Breast epithelium (tissue), 4 donors: ENCODE results near the gene TEX2. TPM values are rescaled to one million over a fixed set of nuclear protein-coding genes. Genes with fewer than 3 reads are reported as not detected.

ENCODE experiments used
- DNase-seq, 2 donors: peaks; one replicate each; pipeline ENCODE4 v3.0.0-alpha.2; 2019; ENCODE audit warnings: low spot score in 2 of 2
- H3K27ac ChIP-seq, 2 donors: fragments of 200-600 bp; sonication (generic) in 1 of 2; one replicate each; pipeline ENCODE4 v1.5.1; 2016 to 2019; ENCODE audit warnings: mild to moderate bottlenecking in 1 of 2
- H3K27me3 ChIP-seq, 2 donors: fragments of 200-600 bp; sonication (generic) in 1 of 2; one replicate each; pipeline versions ENCODE4 v1.5.1 to v1.6.0; 2017 to 2019; ENCODE audit warnings: control low read depth in 1 of 2, mild to moderate bottlenecking in 1 of 2
- H3K36me3 ChIP-seq: fragments of 200-600 bp; one replicate; pipeline ENCODE4 v1.5.1; 2019
- H3K4me1 ChIP-seq, 2 donors: fragments of 200-600 bp; sonication (generic); one replicate each; pipeline ENCODE4 v1.5.1; 2016 to 2019; ENCODE audit warnings: control low read depth in 1 of 2
- H3K4me3 ChIP-seq, 3 donors: fragments of 200-600 bp; sonication (generic); 1 replicate in 2 of 3; 2 replicates in 1 of 3; pipeline ENCODE4 v1.5.1; 2016 to 2019; ENCODE audit warnings: mild to moderate bottlenecking in 3 of 3, moderate library complexity in 2 of 3
- H3K9me3 ChIP-seq, 2 donors: fragments of 200-600 bp; sonication (generic) in 1 of 2; one replicate each; pipeline ENCODE4 v1.5.1; 2016 to 2019; ENCODE audit warnings: control low read depth in 1 of 2
- POLR2A ChIP-seq: fragments of 450-650 bp; IDR thresholded peaks from one replicate; pipeline ENCODE4 v1.6.1; 2016; ENCODE audit warnings: antibody characterized with exemption, mild to moderate bottlenecking, moderate library complexity
- POLR2AphosphoS5 ChIP-seq, 3 donors: sonication (generic); formaldehyde crosslinking; IDR thresholded peaks; one replicate each; pipeline ENCODE4 v1.6.1; 2017; ENCODE audit warnings: antibody characterized with exemption in 3 of 3
- intact Hi-C: fragments of 100-400 bp; cut with DNase I; formaldehyde crosslinking; loops from one replicate; pipeline ENCODE4 v1.15.1; 2023; ENCODE audit warnings: low total_unique reads
- total RNA-seq, 3 donors: library from RNA; depleted of rRNA; stranded (reverse); fragments of >200 nt; gene quantifications; one replicate each; pipeline ENCODE4 v1.1.0, GENCODE V29; 2016
- TF ChIP-seq, protein P1 (sequence below), 3 donors: fragments of 450-650 bp; IDR thresholded peaks; one replicate each; pipeline ENCODE4 v1.5.1; 2016 to 2017; ENCODE audit warnings: antibody characterized with exemption in 3 of 3, mild to moderate bottlenecking in 3 of 3, moderate library complexity in 3 of 3

TEX2 gene
- total RNA-seq, 3 donors from 2014 or later: 47.5 to 70.7 (median 69.6) TPM

DNA sequence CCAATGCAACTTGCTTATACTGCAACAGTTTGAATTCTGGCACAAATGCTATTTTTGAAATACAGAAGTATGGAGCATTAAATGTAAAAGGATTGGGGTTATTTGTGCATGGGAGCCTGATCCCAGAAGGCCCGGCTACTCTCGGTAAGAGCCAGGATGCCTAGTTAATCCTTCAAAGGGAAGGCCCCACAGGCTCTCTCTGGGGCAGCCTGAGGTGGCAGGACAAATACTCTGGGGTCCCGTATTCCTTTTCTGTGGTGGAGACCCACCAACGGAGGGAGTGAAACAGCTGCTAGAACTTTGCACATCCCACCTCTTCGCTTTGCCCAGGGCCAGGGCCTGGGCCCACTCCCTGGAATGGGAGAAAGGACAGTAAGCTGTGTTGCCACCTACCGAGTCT lies 163.5 kb downstream of the TEX2 start:
- H3K9me3 ChIP-seq: no peaks in the 10 kb centered on the region
- no peak for DNase-seq
- H3K36me3 ChIP-seq: no peaks in the 10 kb centered on the region
- intact Hi-C loops: no loop called here
- H3K4me3 ChIP-seq: no peak overlapping the region
- no peaks in the 10 kb centered on the region for H3K27me3 ChIP-seq
- TF ChIP-seq POLR2A: no peak
- TF ChIP-seq, protein P1, sequence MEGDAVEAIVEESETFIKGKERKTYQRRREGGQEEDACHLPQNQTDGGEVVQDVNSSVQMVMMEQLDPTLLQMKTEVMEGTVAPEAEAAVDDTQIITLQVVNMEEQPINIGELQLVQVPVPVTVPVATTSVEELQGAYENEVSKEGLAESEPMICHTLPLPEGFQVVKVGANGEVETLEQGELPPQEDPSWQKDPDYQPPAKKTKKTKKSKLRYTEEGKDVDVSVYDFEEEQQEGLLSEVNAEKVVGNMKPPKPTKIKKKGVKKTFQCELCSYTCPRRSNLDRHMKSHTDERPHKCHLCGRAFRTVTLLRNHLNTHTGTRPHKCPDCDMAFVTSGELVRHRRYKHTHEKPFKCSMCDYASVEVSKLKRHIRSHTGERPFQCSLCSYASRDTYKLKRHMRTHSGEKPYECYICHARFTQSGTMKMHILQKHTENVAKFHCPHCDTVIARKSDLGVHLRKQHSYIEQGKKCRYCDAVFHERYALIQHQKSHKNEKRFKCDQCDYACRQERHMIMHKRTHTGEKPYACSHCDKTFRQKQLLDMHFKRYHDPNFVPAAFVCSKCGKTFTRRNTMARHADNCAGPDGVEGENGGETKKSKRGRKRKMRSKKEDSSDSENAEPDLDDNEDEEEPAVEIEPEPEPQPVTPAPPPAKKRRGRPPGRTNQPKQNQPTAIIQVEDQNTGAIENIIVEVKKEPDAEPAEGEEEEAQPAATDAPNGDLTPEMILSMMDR (IDR thresholded peaks at IDR 0.05): no peak
- no peak for TF ChIP-seq POLR2AphosphoS5 (IDR thresholded peaks at IDR 0.05)
- no peak overlapping the region for H3K27ac ChIP-seq
- H3K4me1 ChIP-seq: no peaks in the 10 kb centered on the region

Other genes with a start within 250 kb of the TEX2 start
- gene ICAM2, start 242.6 kb downstream of the TEX2 start, total RNA-seq: 100 to 1,000 TPM in 1 of 3 donors, 10 to 100 TPM in 2; 26.1 to 106 (median 32.2) TPM
- gene ERN1, start 133.1 kb downstream of the TEX2 start, total RNA-seq: 10 to 100 TPM; 13.1 to 40.8 (median 34.7) TPM
- 100 to 1,000 TPM in 2 of 3 donors, 10 to 100 TPM in 1; 85.3 to 181 (median 159) TPM for gene PECAM1, start 127.6 kb upstream of the TEX2 start, total RNA-seq
- 1 to 10 TPM; 3.1 to 8.3 (median 4.3) TPM for gene MILR1, start 185.9 kb upstream of the TEX2 start, total RNA-seq
- gene POLG2, start 233.8 kb upstream of the TEX2 start, total RNA-seq: 10 to 100 TPM in 2 of 3 donors, 1 to 10 TPM in 1; 3.2 to 18.7 (median 12.8) TPM
- gene DDX5, start 243.0 kb upstream of the TEX2 start, total RNA-seq: 100 to 1,000 TPM; 616 to 794 (median 655) TPM
- 10 to 100 TPM; 56.5 to 74.4 (median 73.2) TPM for gene CEP95, start 243.7 kb upstream of the TEX2 start, total RNA-seq